ENCODE results near the gene CDCP1. TPM values are rescaled to one million over a fixed set of nuclear protein-coding genes. Genes with fewer than 3 reads are reported as not detected.
"Not testable (repeated sequence)": the region's sequence is repeated elsewhere in the genome, so short reads cannot be mapped to it uniquely, and the experiment has no call there.

CDCP1 gene
- total RNA-seq, 5 donors from 2014 or later (not counting 1 experiment from before 2014, with no cell fraction given) = 0.36 to 1.7 (median 0.55) TPM

GRCh38 chr3:45055032-45055410, 91.2 kb downstream of the CDCP1 start:
- no peaks in the 10 kb centered on the region for H3K36me3 ChIP-seq (ENCODE audit: control insufficient read depth in 2 of 2, extremely low read depth in 1 of 2, insufficient read depth in 1 of 2, low read length in 1 of 2)
- WGBS (ENCODE audit: insufficient coverage) = no CpG with 5 or more reads among the region's 2 CpGs
- Mint-ChIP-seq H3K9me3 (no peaks in the 10 kb centered on the region), H3K36me3 (no peaks in the 10 kb centered on the region), H3K27me3 (peaks cover 8 to 11% of the 10 kb centered on the region in 2 donors), H3K4me1 (peaks cover 4 to 9% (median 6%) of the 10 kb centered on the region in 3 donors), H3K4me3 (no peak overlapping the region), H3K27ac (no peak overlapping the region)
- H3K4me3 ChIP-seq (ENCODE audit: control insufficient read depth in 1 of 2, extremely low read depth in 1 of 2, low read length in 1 of 2) = no peak overlapping the region
- DNase-seq (no peak), ATAC-seq (replicated peaks in 1 of 4) (no peak)
- ChIA-PET CTCF (interaction anchor here in 1 of 2 donors (1.1 kb wide), 1 partner anchor 14 kb away, joined by 3 read pairs; no protein-coding TSS in a partner anchor), POLR2A (no interaction called here)
- no peak overlapping the region for H3K27ac ChIP-seq (ENCODE audit: low read length)
- H3K4me1 ChIP-seq (ENCODE audit: control insufficient read depth in 1 of 2, extremely low read depth in 1 of 2, insufficient read depth in 2 of 2, low read length in 2 of 2) = no peaks in the 10 kb centered on the region
- no peaks in the 10 kb centered on the region for H3K9me3 ChIP-seq
- peaks cover 0 to 10% of the 10 kb centered on the region in 2 experiments for H3K27me3 ChIP-seq (replicated peaks in 1 of 2; ENCODE audit: control insufficient read depth in 2 of 2, extremely low read depth in 1 of 2, insufficient read depth in 2 of 2, low read length in 1 of 2)

GRCh38 chr3:45054196-45054857, 91.9 kb downstream of the CDCP1 start:
- ATAC-seq (replicated peaks in 1 of 4) (no peak), DNase-seq (no peak)
- H3K4me1 ChIP-seq (ENCODE audit: control insufficient read depth in 1 of 2, extremely low read depth in 1 of 2, insufficient read depth in 2 of 2, low read length in 2 of 2) = no peaks in the 10 kb centered on the region
- WGBS (ENCODE audit: insufficient coverage) = no CpG with 5 or more reads among the region's 3 CpGs
- Mint-ChIP-seq H3K27ac (no peak overlapping the region), H3K4me3 (no peak overlapping the region), H3K4me1 (peaks cover 4 to 9% (median 6%) of the 10 kb centered on the region in 3 donors), H3K36me3 (no peaks in the 10 kb centered on the region), H3K9me3 (no peaks in the 10 kb centered on the region), H3K27me3 (peaks cover 14 to 17% of the 10 kb centered on the region in 2 donors)
- no peak overlapping the region for H3K27ac ChIP-seq (ENCODE audit: low read length)
- H3K36me3 ChIP-seq (ENCODE audit: control insufficient read depth in 2 of 2, extremely low read depth in 1 of 2, insufficient read depth in 1 of 2, low read length in 1 of 2) = no peaks in the 10 kb centered on the region
- H3K27me3 ChIP-seq (replicated peaks in 1 of 2; ENCODE audit: control insufficient read depth in 2 of 2, extremely low read depth in 1 of 2, insufficient read depth in 2 of 2, low read length in 1 of 2) = peaks cover 0 to 10% of the 10 kb centered on the region in 2 experiments
- no peaks in the 10 kb centered on the region for H3K9me3 ChIP-seq
- H3K4me3 ChIP-seq (ENCODE audit: control insufficient read depth in 1 of 2, extremely low read depth in 1 of 2, low read length in 1 of 2) = no peak overlapping the region
- ChIA-PET CTCF (no interaction called here), POLR2A (no interaction called here)

- no CpG with 5 or more reads among the region's 1 CpG for WGBS (ENCODE audit: insufficient coverage)
- CTCF ChIA-PET; ATAC-seq (replicated peaks in 1 of 4): not testable (repeated sequence)
Observed at GRCh38 chr3:45053805-45054195, 92.4 kb downstream of the CDCP1 start.

GRCh38 chr3:45051685-45052084, 94.5 kb downstream of the CDCP1 start:
- Histone ChIP-seq H3K27me3 (replicated peaks in 1 of 2; ENCODE audit: control insufficient read depth in 2 of 2, extremely low read depth in 1 of 2, insufficient read depth in 2 of 2, low read length in 1 of 2) (peaks cover 0 to 18% of the 10 kb centered on the region in 2 experiments), H3K36me3 (ENCODE audit: control insufficient read depth in 2 of 2, extremely low read depth in 1 of 2, insufficient read depth in 1 of 2, low read length in 1 of 2) (no peaks in the 10 kb centered on the region), H3K4me1 (ENCODE audit: control insufficient read depth in 1 of 2, extremely low read depth in 1 of 2, insufficient read depth in 2 of 2, low read length in 2 of 2) (no peaks in the 10 kb centered on the region), H3K9me3 (no peaks in the 10 kb centered on the region), H3K4me3 (ENCODE audit: control insufficient read depth in 1 of 2, extremely low read depth in 1 of 2, low read length in 1 of 2) (no peak overlapping the region), H3K27ac (ENCODE audit: low read length) (no peak overlapping the region)
- no peaks in the 10 kb centered on the region for H3K36me3 Mint-ChIP-seq
- no peak for ATAC-seq (replicated peaks in 1 of 4)
- ChIA-PET CTCF (no interaction called here), POLR2A (no interaction called here)
- DNase-seq = no peak
- 84% methylated on average over 4 of the region's 6 CpGs for WGBS (ENCODE audit: insufficient coverage)
- peaks cover 4 to 9% (median 6%) of the 10 kb centered on the region in 3 donors for H3K4me1 Mint-ChIP-seq
- no peak overlapping the region for H3K27ac Mint-ChIP-seq
- no peak overlapping the region for H3K4me3 Mint-ChIP-seq
- H3K9me3 Mint-ChIP-seq = no peaks in the 10 kb centered on the region
- H3K27me3 Mint-ChIP-seq = peaks cover 16 to 24% of the 10 kb centered on the region in 2 donors

More at GRCh38 chr3:45053805-45054195, 92.4 kb downstream of the CDCP1 start:
- DNase-seq; POLR2A ChIA-PET; H3K4me3 ChIP-seq (ENCODE audit: control insufficient read depth in 1 of 2, extremely low read depth in 1 of 2, low read length in 1 of 2); H3K4me1 Mint-ChIP-seq; H3K9me3 ChIP-seq; H3K9me3 Mint-ChIP-seq; H3K27ac Mint-ChIP-seq; H3K36me3 Mint-ChIP-seq; H3K27ac ChIP-seq (ENCODE audit: low read length); H3K4me3 Mint-ChIP-seq; H3K36me3 ChIP-seq (ENCODE audit: control insufficient read depth in 2 of 2, extremely low read depth in 1 of 2, insufficient read depth in 1 of 2, low read length in 1 of 2); H3K27me3 ChIP-seq (replicated peaks in 1 of 2; ENCODE audit: control insufficient read depth in 2 of 2, extremely low read depth in 1 of 2, insufficient read depth in 2 of 2, low read length in 1 of 2); H3K4me1 ChIP-seq (ENCODE audit: control insufficient read depth in 1 of 2, extremely low read depth in 1 of 2, insufficient read depth in 2 of 2, low read length in 2 of 2): not testable (repeated sequence)
- H3K27me3 Mint-ChIP-seq = peaks cover 17 to 18% of the 10 kb centered on the region in 2 donors

GRCh38 chr3:45049807-45050206, 96.4 kb downstream of the CDCP1 start:
- no peaks in the 10 kb centered on the region for H3K36me3 Mint-ChIP-seq
- H3K9me3 Mint-ChIP-seq = no peaks in the 10 kb centered on the region
- H3K4me3 ChIP-seq (ENCODE audit: control insufficient read depth in 1 of 2, extremely low read depth in 1 of 2, low read length in 1 of 2) = no peak overlapping the region
- no peak overlapping the region for H3K27ac ChIP-seq (ENCODE audit: low read length)
- no peak overlapping the region for H3K27ac Mint-ChIP-seq
- WGBS (ENCODE audit: insufficient coverage) = 72% methylated on average over 2 of the region's 4 CpGs
- H3K27me3 ChIP-seq (replicated peaks in 1 of 2; ENCODE audit: control insufficient read depth in 2 of 2, extremely low read depth in 1 of 2, insufficient read depth in 2 of 2, low read length in 1 of 2) = peaks cover 0 to 24% of the 10 kb centered on the region in 2 experiments
- H3K4me1 Mint-ChIP-seq = peaks cover 4 to 9% (median 6%) of the 10 kb centered on the region in 3 donors
- no peaks in the 10 kb centered on the region for H3K36me3 ChIP-seq (ENCODE audit: control insufficient read depth in 2 of 2, extremely low read depth in 1 of 2, insufficient read depth in 1 of 2, low read length in 1 of 2)
- DNase-seq (no peak), ATAC-seq (replicated peaks in 1 of 4) (no peak)
- ChIA-PET CTCF (interaction anchor here in 1 of 2 donors (1.2 kb wide), 1 partner anchor 8 kb away, joined by 5 read pairs; no protein-coding TSS in a partner anchor), POLR2A (no interaction called here)
- H3K27me3 Mint-ChIP-seq = peaks cover 16 to 27% of the 10 kb centered on the region in 2 donors
- no peaks in the 10 kb centered on the region for H3K9me3 ChIP-seq
- no peak overlapping the region for H3K4me3 Mint-ChIP-seq
- H3K4me1 ChIP-seq (ENCODE audit: control insufficient read depth in 1 of 2, extremely low read depth in 1 of 2, insufficient read depth in 2 of 2, low read length in 2 of 2) = no peaks in the 10 kb centered on the region

GRCh38 chr3:45048244-45048643, 97.9 kb downstream of the CDCP1 start:
- no peak overlapping the region for H3K27ac ChIP-seq (ENCODE audit: low read length)
- POLR2A ChIA-PET = no interaction called here
- WGBS (ENCODE audit: insufficient coverage) = 80% methylated on average over 4 of the region's 4 CpGs

More at GRCh38 chr3:45048244-45048643, 97.9 kb downstream of the CDCP1 start:
- DNase-seq = no peak
- no peaks in the 10 kb centered on the region for H3K36me3 Mint-ChIP-seq
- Histone ChIP-seq H3K4me1 (ENCODE audit: control insufficient read depth in 1 of 2, extremely low read depth in 1 of 2, insufficient read depth in 2 of 2, low read length in 2 of 2) (no peaks in the 10 kb centered on the region), H3K9me3 (no peaks in the 10 kb centered on the region), H3K27me3 (replicated peaks in 1 of 2; ENCODE audit: control insufficient read depth in 2 of 2, extremely low read depth in 1 of 2, insufficient read depth in 2 of 2, low read length in 1 of 2) (peaks cover 0 to 24% of the 10 kb centered on the region in 2 experiments), H3K4me3 (ENCODE audit: control insufficient read depth in 1 of 2, extremely low read depth in 1 of 2, low read length in 1 of 2) (no peak overlapping the region), H3K36me3 (ENCODE audit: control insufficient read depth in 2 of 2, extremely low read depth in 1 of 2, insufficient read depth in 1 of 2, low read length in 1 of 2) (no peaks in the 10 kb centered on the region)
- CTCF ChIA-PET = interaction anchor here (0.6 to 1.1 kb wide), 4 partner anchors 24 to 161 kb away, joined by 3 read pairs; no protein-coding TSS in a partner anchor
- ATAC-seq (replicated peaks in 1 of 4) = no peak
- H3K4me3 Mint-ChIP-seq = no peak overlapping the region
- H3K27me3 Mint-ChIP-seq = peaks cover 16 to 24% of the 10 kb centered on the region in 2 donors
- H3K27ac Mint-ChIP-seq = no peak overlapping the region
- no peaks in the 10 kb centered on the region for H3K9me3 Mint-ChIP-seq
- no peaks in the 10 kb centered on the region for H3K4me1 Mint-ChIP-seq
